ENCODE measurements around the gene TSPAN31. TPM values are rescaled to one million over a fixed set of nuclear protein-coding genes. Genes with fewer than 3 reads are reported as not detected.
A peak's percentile ranks its signal among the peaks of the same experiment; 100 is the strongest.

Gene TSPAN31
- total and polyA plus RNA-seq, 9 of the 15 experiments (the other 6 are each of a cell fraction or from before 2014, with no cell fraction given) = 11.3 to 26.4 (median 14.3) TPM

DNA sequence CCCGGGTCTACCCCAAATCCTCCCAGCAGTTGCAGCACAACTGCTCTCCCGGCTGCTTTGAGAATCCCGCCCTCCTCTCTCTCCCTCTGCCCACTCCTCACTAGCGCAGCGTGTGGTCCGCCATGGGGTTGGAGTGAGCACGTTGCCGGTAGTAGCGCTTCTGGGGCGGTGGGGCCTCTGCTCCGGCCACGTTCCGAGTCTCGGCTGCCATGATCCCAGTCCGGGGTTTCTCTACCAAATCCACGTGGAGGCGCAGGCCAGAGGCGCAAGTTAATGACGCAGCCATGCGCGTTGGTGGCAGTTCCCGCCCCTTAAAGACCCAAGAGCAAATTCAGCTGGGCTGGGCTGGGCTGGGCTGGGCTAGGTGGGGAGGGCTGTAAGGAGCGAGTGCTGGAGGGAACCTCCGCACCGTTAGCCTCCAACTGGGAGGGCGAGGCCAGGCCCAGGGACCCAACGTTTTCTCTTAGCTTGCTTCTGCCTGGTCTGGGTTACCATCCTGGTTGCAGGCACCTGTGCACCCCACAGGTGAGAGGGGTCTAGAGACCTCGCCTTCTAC is 27.1 kb downstream of the TSPAN31 start, which contains the start of gene METTL1:
Gene METTL1 (minus strand): TSS at position 233 of the 556 bp plus-strand sequence. CDS start 22 bp downstream, at position 211.
- H3K27me3 ChIP-seq (ENCODE audit: control insufficient read depth in 2 of 2, insufficient read depth in 2 of 2, low read length in 2 of 2) = no peaks in the 10 kb centered on the region
- H3K36me3 ChIP-seq (ENCODE audit: control insufficient read depth, insufficient read depth, low read length) = peaks cover 45% of the 10 kb centered on the region
- POLR2A ChIA-PET = interaction anchor here (0.6 to 1.6 kb wide), 13 partner anchors 8 to 220 kb away, joined by 3 to 11 read pairs (median 5); partner anchors contain the start of genes CDK4, TSFM and TSPAN31
- H3K9ac ChIP-seq (ENCODE audit: insufficient read depth in 1 of 2, low read depth in 2 of 2, low read length in 2 of 2) = peak within 1 kb of the TSS; percentile 91 to 100
- peaks cover 21 to 28% of the 10 kb centered on the region in 2 experiments for H3K4me1 ChIP-seq (replicated peaks in 1 of 2; ENCODE audit: control insufficient read depth in 2 of 2, insufficient read depth in 2 of 2, low read length in 2 of 2)
- in situ Hi-C loops (cut with MboI) = no loop called here
- CTCF ChIA-PET (ENCODE audit: low intra/inter-chr PET ratio) = interaction anchor here (0.6 kb wide), 1 partner anchor 9 kb away, joined by 3 read pairs; no protein-coding TSS in a partner anchor
- BruUV-seq (replicated peaks) = no TSS peak
- ATAC-seq (peak; percentile 95), DNase-seq (ENCODE audit: extremely low read depth in 1 of 4, low spot score in 3 of 4) (peak; percentile 84 to 99 (median 90)), FAIRE-seq (peak; percentile 97)
- no peaks in the 10 kb centered on the region for H3K9me3 ChIP-seq (replicated peaks; ENCODE audit: control insufficient read depth, insufficient read depth, low read depth, low read length)
- peak within 1 kb of the TSS; percentile 71 for H3K4me3 ChIP-seq
- intact Hi-C loops (cut with micrococcal nuclease) = loop anchor here (2.0 kb wide), 1 partner anchor 19 kb away; the partner anchor contains the start of gene CDK4
- peak within 1 kb of the TSS; percentile 99 for H3K4me2 ChIP-seq (ENCODE audit: insufficient read depth, low read length)
- H3K9me1 ChIP-seq (ENCODE audit: control insufficient read depth, insufficient read depth, low read length) = no peaks in the 10 kb centered on the region
- peak within 1 kb of the TSS; percentile 93 for H3K27ac ChIP-seq (ENCODE audit: extremely low read depth, low read depth, low read length)
- H4K20me1 ChIP-seq (replicated peaks; ENCODE audit: control insufficient read depth, insufficient read depth, low read length) = no peaks in the 10 kb centered on the region
- WGBS (ENCODE audit: insufficient coverage, low coverage, missing lambda C conversion rate) = under 1% methylated on average over 27 of the region's 28 CpGs
- H2AFZ ChIP-seq (ENCODE audit: low read depth, low read length) = peak within 1 kb of the TSS; percentile 98
- H3K79me2 ChIP-seq (ENCODE audit: control insufficient read depth, insufficient read depth, low read length) = peaks cover 27% of the 10 kb centered on the region
- TF ChIP-seq ZZZ3 (IDR thresholded peaks at IDR 0.05) = peak; percentile 73; the same call in 1 of the 2 replicates
- TF ChIP-seq LEF1 (IDR thresholded peaks at IDR 0.05) = peak; percentile 62; the same call in 1 of the 2 replicates
- TF ChIP-seq, protein P1, sequence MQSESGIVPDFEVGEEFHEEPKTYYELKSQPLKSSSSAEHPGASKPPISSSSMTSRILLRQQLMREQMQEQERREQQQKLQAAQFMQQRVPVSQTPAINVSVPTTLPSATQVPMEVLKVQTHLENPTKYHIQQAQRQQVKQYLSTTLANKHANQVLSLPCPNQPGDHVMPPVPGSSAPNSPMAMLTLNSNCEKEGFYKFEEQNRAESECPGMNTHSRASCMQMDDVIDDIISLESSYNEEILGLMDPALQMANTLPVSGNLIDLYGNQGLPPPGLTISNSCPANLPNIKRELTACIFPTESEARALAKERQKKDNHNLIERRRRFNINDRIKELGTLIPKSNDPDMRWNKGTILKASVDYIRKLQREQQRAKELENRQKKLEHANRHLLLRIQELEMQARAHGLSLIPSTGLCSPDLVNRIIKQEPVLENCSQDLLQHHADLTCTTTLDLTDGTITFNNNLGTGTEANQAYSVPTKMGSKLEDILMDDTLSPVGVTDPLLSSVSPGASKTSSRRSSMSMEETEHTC (IDR thresholded peaks at IDR 0.05) = no peak
- no peak for TF ChIP-seq RFX1 (IDR thresholded peaks at IDR 0.05)
- no peak for TF ChIP-seq HSF4 (CRISPR knock-in tag; IDR thresholded peaks at IDR 0.05; ENCODE audit: borderline replicate concordance)
- no peak for TF ChIP-seq ZNF699 (CRISPR knock-in tag; IDR thresholded peaks at IDR 0.05; ENCODE audit: insufficient replicate concordance)
- peak; percentile 89 for TF ChIP-seq PHF8 (IDR thresholded peaks at IDR 0.05; ENCODE audit: borderline replicate concordance, low read length)
- TF ChIP-seq PHTF2 (CRISPR knock-in tag; IDR thresholded peaks at IDR 0.05) = no peak
- TF ChIP-seq, protein P2, sequence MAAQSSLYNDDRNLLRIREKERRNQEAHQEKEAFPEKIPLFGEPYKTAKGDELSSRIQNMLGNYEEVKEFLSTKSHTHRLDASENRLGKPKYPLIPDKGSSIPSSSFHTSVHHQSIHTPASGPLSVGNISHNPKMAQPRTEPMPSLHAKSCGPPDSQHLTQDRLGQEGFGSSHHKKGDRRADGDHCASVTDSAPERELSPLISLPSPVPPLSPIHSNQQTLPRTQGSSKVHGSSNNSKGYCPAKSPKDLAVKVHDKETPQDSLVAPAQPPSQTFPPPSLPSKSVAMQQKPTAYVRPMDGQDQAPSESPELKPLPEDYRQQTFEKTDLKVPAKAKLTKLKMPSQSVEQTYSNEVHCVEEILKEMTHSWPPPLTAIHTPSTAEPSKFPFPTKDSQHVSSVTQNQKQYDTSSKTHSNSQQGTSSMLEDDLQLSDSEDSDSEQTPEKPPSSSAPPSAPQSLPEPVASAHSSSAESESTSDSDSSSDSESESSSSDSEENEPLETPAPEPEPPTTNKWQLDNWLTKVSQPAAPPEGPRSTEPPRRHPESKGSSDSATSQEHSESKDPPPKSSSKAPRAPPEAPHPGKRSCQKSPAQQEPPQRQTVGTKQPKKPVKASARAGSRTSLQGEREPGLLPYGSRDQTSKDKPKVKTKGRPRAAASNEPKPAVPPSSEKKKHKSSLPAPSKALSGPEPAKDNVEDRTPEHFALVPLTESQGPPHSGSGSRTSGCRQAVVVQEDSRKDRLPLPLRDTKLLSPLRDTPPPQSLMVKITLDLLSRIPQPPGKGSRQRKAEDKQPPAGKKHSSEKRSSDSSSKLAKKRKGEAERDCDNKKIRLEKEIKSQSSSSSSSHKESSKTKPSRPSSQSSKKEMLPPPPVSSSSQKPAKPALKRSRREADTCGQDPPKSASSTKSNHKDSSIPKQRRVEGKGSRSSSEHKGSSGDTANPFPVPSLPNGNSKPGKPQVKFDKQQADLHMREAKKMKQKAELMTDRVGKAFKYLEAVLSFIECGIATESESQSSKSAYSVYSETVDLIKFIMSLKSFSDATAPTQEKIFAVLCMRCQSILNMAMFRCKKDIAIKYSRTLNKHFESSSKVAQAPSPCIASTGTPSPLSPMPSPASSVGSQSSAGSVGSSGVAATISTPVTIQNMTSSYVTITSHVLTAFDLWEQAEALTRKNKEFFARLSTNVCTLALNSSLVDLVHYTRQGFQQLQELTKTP (IDR thresholded peaks at IDR 0.05; ENCODE audit: low read depth in 1 of 2, partially characterized antibody in 2 of 2) = peak; percentile 2 to 76
- no peak for TF ChIP-seq PCBP2 (IDR thresholded peaks at IDR 0.05; ENCODE audit: low read depth, low read length, poor library complexity, severe bottlenecking)
- peak; percentile 97 for TF ChIP-seq POLR2A (conservative IDR thresholded peaks at IDR 0.05)
- no peak for TF ChIP-seq ZNF445 (CRISPR knock-in tag; IDR thresholded peaks at IDR 0.05; ENCODE audit: low read depth)
- TF ChIP-seq MCM3 (IDR thresholded peaks at IDR 0.05) = no peak
- no peak for TF ChIP-seq SAFB (IDR thresholded peaks at IDR 0.05; ENCODE audit: borderline replicate concordance, low read depth, low read length)
- TF ChIP-seq, protein P3, sequence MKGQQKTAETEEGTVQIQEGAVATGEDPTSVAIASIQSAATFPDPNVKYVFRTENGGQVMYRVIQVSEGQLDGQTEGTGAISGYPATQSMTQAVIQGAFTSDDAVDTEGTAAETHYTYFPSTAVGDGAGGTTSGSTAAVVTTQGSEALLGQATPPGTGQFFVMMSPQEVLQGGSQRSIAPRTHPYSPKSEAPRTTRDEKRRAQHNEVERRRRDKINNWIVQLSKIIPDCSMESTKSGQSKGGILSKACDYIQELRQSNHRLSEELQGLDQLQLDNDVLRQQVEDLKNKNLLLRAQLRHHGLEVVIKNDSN (CRISPR knock-in tag; IDR thresholded peaks at IDR 0.05) = peak; percentile 80

Data from K562 (cell line).